ENCODE results near the gene ZNF268.

DNA sequence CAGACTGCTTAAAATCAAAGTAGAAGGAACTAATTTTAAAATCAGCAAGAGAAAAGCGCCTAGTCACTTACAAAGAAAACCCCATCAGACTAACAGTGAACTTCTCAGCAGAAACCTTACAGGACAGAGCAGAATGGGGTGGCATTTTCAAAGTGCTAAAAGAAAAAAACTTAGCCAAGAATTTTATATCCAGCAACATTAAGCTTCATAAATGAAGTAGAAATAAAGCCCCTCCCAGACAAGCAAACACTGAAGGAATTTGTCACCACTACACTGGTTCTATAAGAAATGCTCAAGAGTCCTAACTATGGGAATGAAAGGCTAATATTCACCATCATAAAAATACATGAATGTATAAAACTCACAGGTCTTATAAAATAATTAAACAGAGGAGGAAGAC, 6.4 kb upstream of the ZNF268 start:
- TF ChIP-seq, protein P1, sequence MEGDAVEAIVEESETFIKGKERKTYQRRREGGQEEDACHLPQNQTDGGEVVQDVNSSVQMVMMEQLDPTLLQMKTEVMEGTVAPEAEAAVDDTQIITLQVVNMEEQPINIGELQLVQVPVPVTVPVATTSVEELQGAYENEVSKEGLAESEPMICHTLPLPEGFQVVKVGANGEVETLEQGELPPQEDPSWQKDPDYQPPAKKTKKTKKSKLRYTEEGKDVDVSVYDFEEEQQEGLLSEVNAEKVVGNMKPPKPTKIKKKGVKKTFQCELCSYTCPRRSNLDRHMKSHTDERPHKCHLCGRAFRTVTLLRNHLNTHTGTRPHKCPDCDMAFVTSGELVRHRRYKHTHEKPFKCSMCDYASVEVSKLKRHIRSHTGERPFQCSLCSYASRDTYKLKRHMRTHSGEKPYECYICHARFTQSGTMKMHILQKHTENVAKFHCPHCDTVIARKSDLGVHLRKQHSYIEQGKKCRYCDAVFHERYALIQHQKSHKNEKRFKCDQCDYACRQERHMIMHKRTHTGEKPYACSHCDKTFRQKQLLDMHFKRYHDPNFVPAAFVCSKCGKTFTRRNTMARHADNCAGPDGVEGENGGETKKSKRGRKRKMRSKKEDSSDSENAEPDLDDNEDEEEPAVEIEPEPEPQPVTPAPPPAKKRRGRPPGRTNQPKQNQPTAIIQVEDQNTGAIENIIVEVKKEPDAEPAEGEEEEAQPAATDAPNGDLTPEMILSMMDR (conservative IDR thresholded peaks at IDR 0.05 in 1 of 2, IDR thresholded peaks at IDR 0.05 in 1 of 2; ENCODE audit: extremely low read depth in 1 of 2, insufficient read depth in 1 of 2, low read depth in 1 of 2, low read length in 2 of 2), result no peak
- no peak for TF ChIP-seq EZH2 (IDR thresholded peaks at IDR 0.05; ENCODE audit: borderline replicate concordance, low read length)

Data from mammary epithelial cell (primary cell).